ENCODE results near the gene UGT1A9.

- TF ChIP-seq CTCF (IDR thresholded peaks at IDR 0.05) = no peak
- no peak for TF ChIP-seq POLR2A (IDR thresholded peaks at IDR 0.05)
Measured at GRCh38 chr2:233815861-233816260, 144.2 kb downstream of the UGT1A9 start.
